ENCODE data around the gene PKN1. TPM values are rescaled to one million over a fixed set of nuclear protein-coding genes. Genes with fewer than 3 reads are reported as not detected.
A peak's percentile ranks its signal among the peaks of the same experiment; 100 is the strongest.

PKN1 gene
- total RNA-seq (2016; rRNA removed; fragmentation: Illumina TruSeq; extraction: Trizol), result 46.5 and 54.5 TPM in 2 replicates
- total RNA-seq (2016; cell fraction: cytosol; rRNA removed; fragmentation: Illumina TruSeq; extraction: Trizol; ENCODE audit: low read depth), result 74.4 and 78.2 TPM in 2 replicates
- 36.1 and 53.0 TPM in 2 replicates for total RNA-seq (2016; cell fraction: insoluble cytoplasmic fraction; rRNA removed; fragmentation: Illumina TruSeq; extraction: Trizol)
- 120 and 131 TPM in 2 replicates for total RNA-seq (2016; cell fraction: membrane; rRNA removed; fragmentation: Illumina TruSeq; extraction: Trizol)
- total RNA-seq (2016; cell fraction: nucleus; rRNA removed; fragmentation: Illumina TruSeq; extraction: Trizol), result 29.1 and 29.6 TPM in 2 replicates
- polyA plus RNA-seq (2011; rRNA removed), result 45.7 and 48.2 TPM in 2 replicates
- 48.8 and 73.1 TPM in 2 replicates for polyA plus RNA-seq (2011; cell fraction: cytosol; rRNA removed)
- polyA plus RNA-seq (2011; cell fraction: nucleus; rRNA removed), result 78.9 and 92.6 TPM in 2 replicates
- 40.5 and 49.8 TPM in 2 replicates for polyA plus RNA-seq (2012)
- 89.7 and 95.6 TPM in 2 replicates for polyA plus RNA-seq (2016; cell fraction: cytosol; fragmentation: Illumina TruSeq; extraction: Trizol; ENCODE audit: low read depth)
- 45.9 and 57.2 TPM in 2 replicates for polyA plus RNA-seq (2016; cell fraction: insoluble cytoplasmic fraction; fragmentation: Illumina TruSeq; extraction: Trizol; ENCODE audit: low read depth)
- polyA plus RNA-seq (2016; cell fraction: membrane; fragmentation: Illumina TruSeq; extraction: Trizol; ENCODE audit: low read depth), result 121 and 146 TPM in 2 replicates
- polyA plus RNA-seq (2016; cell fraction: nucleus; fragmentation: Illumina TruSeq; extraction: Trizol; ENCODE audit: insufficient read depth, low read depth), result 61.0 and 63.7 TPM in 2 replicates
- polyA minus RNA-seq (2011; rRNA and poly(A)+ RNA removed; ENCODE audit: low replicate concordance), result 114 and 142 TPM in 2 replicates
- 48.8 and 53.1 TPM in 2 replicates for polyA minus RNA-seq (2011; cell fraction: cytosol; rRNA and poly(A)+ RNA removed)
- 13.8 and 17.4 TPM in 2 replicates for polyA minus RNA-seq (2011; cell fraction: nucleus; rRNA and poly(A)+ RNA removed)
- Bru-seq, nascent RNA, result percentile 52 among the genes with signal in this experiment
- percentile 66 among the genes with signal in this experiment for BruChase-seq, experiment 1, labeled RNA remaining after a 6-hour chase
- BruChase-seq, experiment 2, labeled RNA remaining after a 2-hour chase, result percentile 56 among the genes with signal in this experiment
- long read RNA-seq, experiment 1, partial matches to known transcripts, result 22 of 24 reads
- long read RNA-seq, experiment 1, other reads (novel, unspliced or antisense), result 1 of 24 reads
- long read RNA-seq, experiment 2, transcript PKN1-201 (22 exons, 3,069 nt), result major isoform, 129 of 249 reads
- long read RNA-seq, experiment 2, partial matches to known transcripts, result 83 of 249 reads
- long read RNA-seq, experiment 2, other reads (novel, unspliced or antisense), result 37 of 249 reads

GRCh38 chr19:14432791-14433553 is at the start of gene PKN1:
PKN1 (plus strand) TSS chr19:14433306; CDS start chr19:14433522, 216 bp downstream.
- Histone ChIP-seq H3K4me2 (ENCODE audit: low read depth, low read length) (peak within 1 kb of the TSS; percentile 92), H2AFZ (ENCODE audit: low read length) (peak within 1 kb of the TSS; percentile 92), H3K9ac (ENCODE audit: insufficient read depth, low read depth, low read length) (peak within 1 kb of the TSS; percentile 83), H3K4me1 (ENCODE audit: insufficient read depth, low read length) (peaks cover 33% of the 10 kb centered on the region), H3K27me3 (ENCODE audit: control insufficient read depth in 1 of 2, insufficient read depth in 2 of 2, low read length in 2 of 2) (no peaks in the 10 kb centered on the region), H3K36me3 (replicated peaks in 1 of 2; ENCODE audit: control insufficient read depth in 1 of 2, insufficient read depth in 2 of 2, low read length in 2 of 2) (no peaks in the 10 kb centered on the region; a peak in 1 of 5 replicates), H3K9me3 (ENCODE audit: low read length) (no peaks in the 10 kb centered on the region), H3K4me3 (replicated peaks in 1 of 3; ENCODE audit: insufficient read depth in 1 of 3, low read depth in 2 of 3, low read length in 3 of 3) (peak within 1 kb of the TSS; percentile 66 to 81 (median 80)), H3K79me2 (ENCODE audit: insufficient read depth, low read length) (peaks cover 6% of the 10 kb centered on the region), H3K27ac (ENCODE audit: extremely low read length, insufficient read depth, low read length) (peak within 1 kb of the TSS; percentile 33), H4K20me1 (ENCODE audit: insufficient read depth, low read length) (peaks cover 2% of the 10 kb centered on the region; the same call in 1 of the 2 replicates)
- ATAC-seq, result peak; percentile 14
- CTCF ChIA-PET (ENCODE audit: low intra/inter-chr PET ratio, low total read pairs), result no interaction called here
- intact Hi-C loops (cut with micrococcal nuclease; ENCODE audit: unreplicated experiment), result no loop called here
- in situ Hi-C loops (cut with HindIII; ENCODE audit: extremely low pct_ligation_motif_present, low pct_unique_long_range_greater_than_20kb), result no loop called here
- 17% methylated on average over 6 of the region's 85 CpGs for WGBS (ENCODE audit: low lambda C conversion rate)
- no peak for DNase-seq (ENCODE audit: low spot score)
- FAIRE-seq, result no peak
- BruUV-seq (replicated peaks), result no TSS peak
- POLR2A ChIA-PET, result interaction anchor here (1.2 kb wide), 1 partner anchor 85 kb away, joined by 6 read pairs; the partner anchor contains the start of gene DNAJB1
- TF ChIP-seq ZNF768 (CRISPR knock-in tag; IDR thresholded peaks at IDR 0.05), result no peak
- no peak for TF ChIP-seq JUND (CRISPR knock-in tag; IDR thresholded peaks at IDR 0.05)
- no peak for TF ChIP-seq ZNF430 (CRISPR knock-in tag; IDR thresholded peaks at IDR 0.05)
- TF ChIP-seq ZNF7 (CRISPR knock-in tag; IDR thresholded peaks at IDR 0.05), result no peak
- TF ChIP-seq ZNF142 (CRISPR knock-in tag; IDR thresholded peaks at IDR 0.05), result no peak
- TF ChIP-seq KDM1A (CRISPR knock-in tag; IDR thresholded peaks at IDR 0.05), result peak; percentile 82
- no peak for TF ChIP-seq GMEB1 (CRISPR knock-in tag; IDR thresholded peaks at IDR 0.05; ENCODE audit: borderline replicate concordance)
- TF ChIP-seq ZNF382 (CRISPR knock-in tag; IDR thresholded peaks at IDR 0.05; ENCODE audit: borderline replicate concordance), result no peak
- TF ChIP-seq RAD51 (IDR thresholded peaks at IDR 0.05; ENCODE audit: borderline replicate concordance), result peak; percentile 46; the same call in 1 of the 2 replicates
- TF ChIP-seq KDM6A (CRISPR knock-in tag; IDR thresholded peaks at IDR 0.05; ENCODE audit: low read depth), result no peak
- no peak for TF ChIP-seq PITX1 (CRISPR knock-in tag; IDR thresholded peaks at IDR 0.05)

Data from HepG2 (cell line).